Right ventricle myocardium superior (tissue), 1 donor: ENCODE results near the gene ZNF287. TPM values are rescaled to one million over a fixed set of nuclear protein-coding genes. Genes with fewer than 3 reads are reported as not detected.
A peak's percentile ranks its signal among the peaks of the same experiment; 100 is the strongest.

ENCODE experiments used
- ATAC-seq: fragments of 200-7000 bp; cut with Tn5 transposase; one replicate; pipeline ENCODE4 v1.9.1; 2020; ENCODE audit warnings: mild to moderate bottlenecking; ENCODE audit not compliant: poor library complexity
- DNase-seq: peaks from one replicate; pipeline ENCODE4 v3.0.0-alpha.2; 2020
- intact Hi-C: fragments of 100-400 bp; cut with DNase I; formaldehyde crosslinking; loops from one replicate; pipeline ENCODE4 v1.11.2; 2022
- total RNA-seq: library from RNA; stranded (reverse); fragmentation: NEBNext Ultra II Directional; extraction: Animal tissue kit (Norgen Biotek cat#: 25700); gene quantifications from one replicate; pipeline ENCODE4 v1.2.1, GENCODE V29; 2021
- donor health status: DM: no; HTN: yes; CAD: no; lungs with severe emphysema.

Gene ZNF287
- total RNA-seq, 1 donor from 2014 or later = 8.1 TPM

GRCh38 chr17:16521070-16521727, 47.8 kb downstream of the ZNF287 start:
- intact Hi-C loops = loop anchor here (2.0 kb wide), 1 partner anchor 68 kb away; no protein-coding TSS in a partner anchor
- peak; percentile 57 for DNase-seq
- ATAC-seq = peak; percentile 97

- ATAC-seq (no peak), DNase-seq (no peak)
- intact Hi-C loops = no loop called here
These were observed 50.0 kb downstream of the ZNF287 start for GRCh38 chr17:16519021-16519420.

- intact Hi-C loops = no loop called here
- ATAC-seq (no peak), DNase-seq (no peak)
These were observed 51.5 kb downstream of the ZNF287 start for GRCh38 chr17:16517477-16517876.

GRCh38 chr17:16516594-16517051, 52.4 kb downstream of the ZNF287 start:
- intact Hi-C loops = no loop called here
- ATAC-seq (peak; percentile 64), DNase-seq (no peak)

GRCh38 chr17:16515933-16516332, 53.1 kb downstream of the ZNF287 start:
- DNase-seq (no peak), ATAC-seq (no peak)
- intact Hi-C loops = no loop called here

GRCh38 chr17:16513873-16514272, 55.1 kb downstream of the ZNF287 start:
- no peak for DNase-seq
- intact Hi-C loops = no loop called here
- ATAC-seq = no peak

- intact Hi-C loops = no loop called here
- ATAC-seq (no peak), DNase-seq (no peak)
These were observed 57.0 kb downstream of the ZNF287 start for GRCh38 chr17:16512011-16512410.

- intact Hi-C loops = no loop called here
- ATAC-seq (no peak), DNase-seq (no peak)
These were observed 57.4 kb downstream of the ZNF287 start for GRCh38 chr17:16511593-16511992.

- ATAC-seq (no peak), DNase-seq (no peak)
- intact Hi-C loops = no loop called here
These were observed 61.0 kb downstream of the ZNF287 start for GRCh38 chr17:16507918-16508533.

GRCh38 chr17:16506188-16506587, 62.8 kb downstream of the ZNF287 start:
- DNase-seq (no peak), ATAC-seq (no peak)
- intact Hi-C loops = no loop called here

GRCh38 chr17:16504984-16505383, 64.0 kb downstream of the ZNF287 start:
- intact Hi-C loops = no loop called here
- ATAC-seq = no peak
- DNase-seq = no peak

Other genes with a start within 250 kb of the ZNF287 start
- gene CENPV, start 215.7 kb downstream of the ZNF287 start, total RNA-seq = 11.9 TPM
- 1,408 TPM for gene UBB, start 188.1 kb downstream of the ZNF287 start, total RNA-seq
- 10.3 TPM for gene TRPV2, start 153.6 kb downstream of the ZNF287 start, total RNA-seq
- 0.40 TPM for gene LRRC75A, start 77.0 kb downstream of the ZNF287 start, total RNA-seq
- gene ZNF624, start 84.6 kb upstream of the ZNF287 start, total RNA-seq = 1.4 TPM
- gene CCDC144A, start 121.0 kb upstream of the ZNF287 start, total RNA-seq = 1.8 TPM